ENCODE data around the gene CYP26B1. TPM values are rescaled to one million over a fixed set of nuclear protein-coding genes. Genes with fewer than 3 reads are reported as not detected.

Gene CYP26B1
- polyA plus RNA-seq, 1 donor (not counting 4 experiments of a cell fraction or from before 2014, with no cell fraction given), result 1.2 TPM

DNA sequence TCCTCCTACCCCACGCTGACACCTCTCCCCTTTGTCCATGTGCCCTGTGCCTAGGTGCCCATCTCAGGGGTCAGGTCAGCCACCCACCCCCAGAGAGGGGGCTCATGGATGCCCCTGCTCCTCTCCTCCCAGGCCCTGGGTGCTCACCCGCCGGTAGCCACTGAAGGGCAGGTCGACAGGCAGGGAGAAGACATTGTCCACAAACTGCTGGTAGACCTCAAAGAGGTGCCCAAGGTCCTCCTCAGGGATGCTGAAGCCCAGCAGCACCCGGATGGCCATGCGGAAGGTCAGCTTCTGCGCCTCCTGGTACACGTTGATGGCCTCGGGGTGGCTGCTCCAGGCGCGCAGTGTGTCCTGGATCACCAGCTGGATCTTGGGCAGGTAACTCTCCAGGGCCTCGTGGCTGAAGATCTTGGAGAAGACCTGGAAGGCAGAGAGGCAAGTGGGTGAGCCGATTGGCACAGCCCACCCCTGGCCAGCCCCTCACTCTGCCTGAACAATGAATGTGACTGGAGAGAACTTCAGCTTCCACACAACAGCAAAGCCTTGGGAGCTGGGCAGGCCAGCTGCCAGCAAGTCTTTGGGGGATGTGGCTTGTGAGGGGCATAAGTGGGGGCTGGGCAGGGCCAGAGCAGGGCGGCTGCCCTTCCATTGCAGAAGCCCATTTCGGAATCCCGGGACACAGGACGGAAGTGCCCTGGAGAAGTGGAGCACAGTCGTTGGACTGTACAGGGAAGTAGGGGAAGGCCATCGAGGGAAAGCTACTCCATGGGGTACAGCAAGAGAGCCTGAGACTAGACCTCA lies 12.5 kb downstream of the CYP26B1 start:
- Histone ChIP-seq H3K79me2 (ENCODE audit: control insufficient read depth, insufficient read depth, low read length) (no peaks in the 10 kb centered on the region), H3K4me2 (ENCODE audit: control insufficient read depth, extremely low read depth, insufficient read depth, low read depth, low read length) (no peak overlapping the region), H3K9ac (ENCODE audit: control insufficient read depth, extremely low read depth, insufficient read depth, low read length) (no peak overlapping the region), H4K20me1 (ENCODE audit: control insufficient read depth, extremely low read depth, insufficient read depth, low read length) (no peaks in the 10 kb centered on the region), H2AFZ (ENCODE audit: control insufficient read depth, low read length) (no peak overlapping the region), H3K9me3 (ENCODE audit: control insufficient read depth, low read depth, low read length) (no peaks in the 10 kb centered on the region), H3K9me1 (ENCODE audit: control insufficient read depth, extremely low read depth, insufficient read depth, low read length) (no peaks in the 10 kb centered on the region), H3K36me3 (ENCODE audit: control insufficient read depth in 2 of 2, extremely low read depth in 1 of 2, insufficient read depth in 2 of 2, low read length in 2 of 2) (no peaks in the 10 kb centered on the region), H3K27ac (ENCODE audit: control insufficient read depth, insufficient read depth, low read length) (no peak overlapping the region), H3K4me3 (ENCODE audit: control insufficient read depth in 2 of 3, extremely low read depth in 1 of 3, insufficient read depth in 2 of 3, low read depth in 1 of 3, low read length in 3 of 3) (no peak overlapping the region), H3K27me3 (ENCODE audit: control insufficient read depth, extremely low read depth, insufficient read depth, low read length) (no peaks in the 10 kb centered on the region), H3K4me1 (ENCODE audit: control insufficient read depth, extremely low read depth, insufficient read depth, low read length) (peaks cover 7% of the 10 kb centered on the region)
- no peak for DNase-seq (ENCODE audit: low read depth, low spot score)
- FAIRE-seq, result no peak
- dilution Hi-C loops (cut with MboI; ENCODE audit: extremely low pct_ligation_motif_present, low sequenced_read_pairs), result no loop called here
- TF ChIP-seq EZH2 (IDR thresholded peaks at IDR 0.05; ENCODE audit: low read length), result no peak
- TF ChIP-seq, protein P1, sequence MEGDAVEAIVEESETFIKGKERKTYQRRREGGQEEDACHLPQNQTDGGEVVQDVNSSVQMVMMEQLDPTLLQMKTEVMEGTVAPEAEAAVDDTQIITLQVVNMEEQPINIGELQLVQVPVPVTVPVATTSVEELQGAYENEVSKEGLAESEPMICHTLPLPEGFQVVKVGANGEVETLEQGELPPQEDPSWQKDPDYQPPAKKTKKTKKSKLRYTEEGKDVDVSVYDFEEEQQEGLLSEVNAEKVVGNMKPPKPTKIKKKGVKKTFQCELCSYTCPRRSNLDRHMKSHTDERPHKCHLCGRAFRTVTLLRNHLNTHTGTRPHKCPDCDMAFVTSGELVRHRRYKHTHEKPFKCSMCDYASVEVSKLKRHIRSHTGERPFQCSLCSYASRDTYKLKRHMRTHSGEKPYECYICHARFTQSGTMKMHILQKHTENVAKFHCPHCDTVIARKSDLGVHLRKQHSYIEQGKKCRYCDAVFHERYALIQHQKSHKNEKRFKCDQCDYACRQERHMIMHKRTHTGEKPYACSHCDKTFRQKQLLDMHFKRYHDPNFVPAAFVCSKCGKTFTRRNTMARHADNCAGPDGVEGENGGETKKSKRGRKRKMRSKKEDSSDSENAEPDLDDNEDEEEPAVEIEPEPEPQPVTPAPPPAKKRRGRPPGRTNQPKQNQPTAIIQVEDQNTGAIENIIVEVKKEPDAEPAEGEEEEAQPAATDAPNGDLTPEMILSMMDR (optimal IDR thresholded peaks at IDR 0.05 in 1 of 3, IDR thresholded peaks at IDR 0.05 in 1 of 3, conservative IDR thresholded peaks at IDR 0.05 in 1 of 3; ENCODE audit: extremely low read depth in 1 of 3, insufficient read depth in 2 of 3, low read length in 3 of 3), result no peak

DNA sequence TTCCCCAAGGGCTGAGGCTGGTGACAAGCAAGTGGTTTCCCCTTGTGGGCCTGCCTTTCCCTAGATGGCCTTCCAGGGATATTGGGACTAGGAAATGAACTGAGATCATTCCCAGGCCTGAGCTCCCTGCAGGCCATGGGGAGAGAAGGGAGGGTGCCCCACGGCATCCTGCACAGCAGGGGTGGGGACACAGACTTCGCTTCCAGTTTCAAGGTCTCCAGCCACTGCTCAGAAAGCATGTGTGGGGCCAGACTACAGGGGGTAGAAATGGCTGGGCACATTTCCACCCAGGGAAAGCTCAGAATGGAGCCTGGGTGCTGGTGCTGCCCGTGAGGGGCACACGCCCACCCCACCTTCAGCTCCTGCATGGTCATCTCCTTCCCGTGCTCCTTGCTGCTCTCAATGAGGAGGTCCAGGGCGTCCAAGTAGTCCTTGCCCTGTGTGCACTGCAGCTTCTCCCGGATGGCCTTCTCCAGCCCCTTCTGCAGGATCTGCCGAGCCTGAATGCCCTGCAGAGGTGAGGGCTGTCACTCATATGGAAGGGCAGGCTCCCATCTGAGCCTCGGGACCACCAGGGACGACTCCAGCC lies 13.2 kb downstream of the CYP26B1 start:
- dilution Hi-C loops (cut with MboI; ENCODE audit: extremely low pct_ligation_motif_present, low sequenced_read_pairs), result no loop called here
- no peak for DNase-seq (ENCODE audit: low read depth, low spot score)

More for the DNA sequence above, 13.2 kb downstream of the CYP26B1 start:
- no peaks in the 10 kb centered on the region for H3K9me1 ChIP-seq (ENCODE audit: control insufficient read depth, extremely low read depth, insufficient read depth, low read length)
- no peak overlapping the region for H3K9ac ChIP-seq (ENCODE audit: control insufficient read depth, extremely low read depth, insufficient read depth, low read length)
- H3K27me3 ChIP-seq (ENCODE audit: control insufficient read depth, extremely low read depth, insufficient read depth, low read length), result no peaks in the 10 kb centered on the region
- H3K4me1 ChIP-seq (ENCODE audit: control insufficient read depth, extremely low read depth, insufficient read depth, low read length), result peaks cover 12% of the 10 kb centered on the region
- no peak for TF ChIP-seq EZH2 (IDR thresholded peaks at IDR 0.05; ENCODE audit: low read length)
- TF ChIP-seq, protein P1 (optimal IDR thresholded peaks at IDR 0.05 in 1 of 3, IDR thresholded peaks at IDR 0.05 in 1 of 3, conservative IDR thresholded peaks at IDR 0.05 in 1 of 3; ENCODE audit: extremely low read depth in 1 of 3, insufficient read depth in 2 of 3, low read length in 3 of 3), result no peak
- H4K20me1 ChIP-seq (ENCODE audit: control insufficient read depth, extremely low read depth, insufficient read depth, low read length), result no peaks in the 10 kb centered on the region
- no peak overlapping the region for H3K4me2 ChIP-seq (ENCODE audit: control insufficient read depth, extremely low read depth, insufficient read depth, low read depth, low read length)
- H3K79me2 ChIP-seq (ENCODE audit: control insufficient read depth, insufficient read depth, low read length), result no peaks in the 10 kb centered on the region
- no peak overlapping the region for H3K4me3 ChIP-seq (ENCODE audit: control insufficient read depth in 2 of 3, extremely low read depth in 1 of 3, insufficient read depth in 2 of 3, low read depth in 1 of 3, low read length in 3 of 3)
- H2AFZ ChIP-seq (ENCODE audit: control insufficient read depth, low read length), result no peak overlapping the region
- no peaks in the 10 kb centered on the region for H3K36me3 ChIP-seq (ENCODE audit: control insufficient read depth in 2 of 2, extremely low read depth in 1 of 2, insufficient read depth in 2 of 2, low read length in 2 of 2)
- no peaks in the 10 kb centered on the region for H3K9me3 ChIP-seq (ENCODE audit: control insufficient read depth, low read depth, low read length)
- no peak for FAIRE-seq
- H3K27ac ChIP-seq (ENCODE audit: control insufficient read depth, insufficient read depth, low read length), result no peak overlapping the region

All from keratinocyte (primary cell).